NCI-H345 treated with DMSO at 0.1 percent for 48 hours (cell line): Measurements from ENCODE around the gene ZAR1L.
A peak's percentile ranks its signal among the peaks of the same experiment; 100 is the strongest.

Experiments used
- DNase-seq: peaks from one replicate; lab custom pipeline; 2025; ENCODE audit not compliant: unreplicated experiment; lab: John Stamatoyannopoulos, UW

ZAR1L gene

DNA sequence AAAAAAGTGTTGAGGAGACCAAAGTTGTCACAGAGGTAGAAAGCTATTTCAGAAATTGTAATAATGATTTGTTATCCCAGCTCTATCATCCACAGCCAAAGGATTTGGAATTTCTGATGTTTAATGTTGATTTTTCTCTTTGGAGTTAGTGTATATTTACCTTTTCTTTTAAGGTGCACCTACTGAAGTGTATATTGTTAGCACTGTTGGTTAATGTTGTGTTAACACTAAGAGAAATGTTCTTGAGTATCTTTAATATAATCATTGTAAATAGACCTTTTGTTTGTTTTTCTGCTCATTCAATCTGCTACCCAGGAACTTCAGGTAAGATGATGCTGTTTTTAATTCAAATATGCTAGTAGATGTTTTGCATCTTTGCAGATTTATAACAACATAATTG, 57.5 kb downstream of the ZAR1L start:
- DNase-seq: peak; percentile 22

GRCh38 chr13:32256243-32256642, 58.9 kb downstream of the ZAR1L start:
- DNase-seq: no peak

DNA sequence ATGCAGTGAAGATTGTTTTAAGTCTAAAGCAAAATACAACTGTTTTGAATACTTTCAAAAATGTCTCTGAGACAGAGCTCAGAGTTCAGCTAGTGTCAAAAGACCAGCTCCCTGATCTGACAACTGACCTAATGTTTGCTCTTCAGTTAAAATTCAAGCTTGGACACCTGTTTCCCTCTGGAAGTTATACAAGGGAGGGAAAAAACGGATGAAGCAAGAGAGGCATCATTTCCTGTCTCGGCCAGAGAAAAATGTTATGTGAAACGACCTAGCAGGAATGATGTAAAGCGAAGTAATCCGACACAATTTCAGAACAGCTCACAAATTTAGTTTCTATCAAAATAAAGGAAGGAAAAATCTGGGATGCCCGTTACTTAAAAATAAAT, 59.4 kb downstream of the ZAR1L start:
- DNase-seq: no peak

GRCh38 chr13:32254916-32255723, 60.0 kb downstream of the ZAR1L start:
- DNase-seq: no peak

GRCh38 chr13:32254416-32254815, 60.7 kb downstream of the ZAR1L start:
- no peak for DNase-seq

DNA sequence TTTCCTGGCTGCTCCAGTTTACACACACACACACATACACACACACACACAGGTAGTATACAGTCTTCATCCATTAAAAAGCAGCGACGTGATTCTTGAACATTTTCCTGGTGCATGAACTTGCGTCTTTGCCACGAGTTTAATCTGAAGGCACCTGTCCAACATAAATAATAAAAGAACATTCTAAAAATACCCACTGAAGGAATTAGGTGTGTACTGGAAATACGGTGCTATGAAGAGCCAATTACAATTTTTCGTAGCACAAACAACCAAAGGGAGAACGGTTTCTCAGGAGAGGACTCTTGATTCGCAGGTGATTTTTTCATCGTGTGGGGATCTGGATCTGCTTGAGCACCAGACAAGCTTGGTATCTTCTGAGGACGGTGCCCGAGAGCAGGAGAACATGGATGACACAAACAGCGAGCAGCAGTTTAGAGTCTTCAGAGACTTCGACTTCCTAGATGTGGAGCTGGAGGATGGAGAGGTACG, 61.2 kb downstream of the ZAR1L start:
- no peak for DNase-seq
